COLO668 (cell line): Measurements from ENCODE around the gene GUCY1A2.
"Not testable (repeated sequence)": the region's sequence is repeated elsewhere in the genome, so short reads cannot be mapped to it uniquely, and the experiment has no call there.

Experiments used
- DNase-seq: peaks from one replicate; lab custom pipeline; 2025; ENCODE audit not compliant: unreplicated experiment; lab: John Stamatoyannopoulos, UW

The GUCY1A2 gene, protein sequence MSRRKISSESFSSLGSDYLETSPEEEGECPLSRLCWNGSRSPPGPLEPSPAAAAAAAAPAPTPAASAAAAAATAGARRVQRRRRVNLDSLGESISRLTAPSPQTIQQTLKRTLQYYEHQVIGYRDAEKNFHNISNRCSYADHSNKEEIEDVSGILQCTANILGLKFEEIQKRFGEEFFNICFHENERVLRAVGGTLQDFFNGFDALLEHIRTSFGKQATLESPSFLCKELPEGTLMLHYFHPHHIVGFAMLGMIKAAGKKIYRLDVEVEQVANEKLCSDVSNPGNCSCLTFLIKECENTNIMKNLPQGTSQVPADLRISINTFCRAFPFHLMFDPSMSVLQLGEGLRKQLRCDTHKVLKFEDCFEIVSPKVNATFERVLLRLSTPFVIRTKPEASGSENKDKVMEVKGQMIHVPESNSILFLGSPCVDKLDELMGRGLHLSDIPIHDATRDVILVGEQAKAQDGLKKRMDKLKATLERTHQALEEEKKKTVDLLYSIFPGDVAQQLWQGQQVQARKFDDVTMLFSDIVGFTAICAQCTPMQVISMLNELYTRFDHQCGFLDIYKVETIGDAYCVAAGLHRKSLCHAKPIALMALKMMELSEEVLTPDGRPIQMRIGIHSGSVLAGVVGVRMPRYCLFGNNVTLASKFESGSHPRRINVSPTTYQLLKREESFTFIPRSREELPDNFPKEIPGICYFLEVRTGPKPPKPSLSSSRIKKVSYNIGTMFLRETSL

DNA sequence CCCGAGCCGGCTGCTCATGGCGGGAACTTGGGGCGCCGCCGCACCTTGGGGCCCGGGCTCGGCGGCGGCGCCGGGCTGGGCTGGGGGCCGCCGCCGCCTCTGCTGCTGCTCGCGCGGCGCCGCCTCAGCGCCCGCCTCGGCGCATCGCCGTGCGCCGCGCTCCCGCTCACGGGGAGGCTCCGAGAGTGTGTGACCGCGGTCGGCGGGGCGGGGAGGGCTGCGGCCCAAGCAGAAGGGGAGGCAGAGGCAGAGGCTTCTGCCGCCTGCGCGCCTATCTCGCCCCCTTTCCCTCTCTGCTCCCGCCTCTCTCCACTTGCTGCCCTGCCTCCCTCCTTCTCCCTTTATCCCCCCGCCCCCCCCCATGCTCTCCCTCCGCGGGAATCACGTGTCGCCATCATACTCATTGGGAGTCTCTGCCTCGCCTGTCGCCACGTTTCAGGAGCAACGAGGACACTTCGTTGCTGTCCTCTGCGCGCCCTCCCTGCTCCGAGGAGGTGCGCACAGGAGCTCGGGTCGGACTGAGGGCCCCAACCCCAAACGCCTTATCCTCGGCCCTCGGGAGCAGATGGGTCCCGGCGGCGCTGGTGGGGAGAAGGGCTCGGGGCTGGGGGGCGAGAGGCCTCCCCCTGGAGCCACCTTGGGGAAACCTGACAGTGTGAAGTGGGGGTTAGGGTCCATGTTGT lies at the start of gene GUCY1A2:
Gene GUCY1A2, minus strand, starts transcription at position 258 of the 683 bp plus-strand sequence. CDS start 421 bp downstream, outside the sequence.
- DNase-seq = peak; percentile 52

DNA sequence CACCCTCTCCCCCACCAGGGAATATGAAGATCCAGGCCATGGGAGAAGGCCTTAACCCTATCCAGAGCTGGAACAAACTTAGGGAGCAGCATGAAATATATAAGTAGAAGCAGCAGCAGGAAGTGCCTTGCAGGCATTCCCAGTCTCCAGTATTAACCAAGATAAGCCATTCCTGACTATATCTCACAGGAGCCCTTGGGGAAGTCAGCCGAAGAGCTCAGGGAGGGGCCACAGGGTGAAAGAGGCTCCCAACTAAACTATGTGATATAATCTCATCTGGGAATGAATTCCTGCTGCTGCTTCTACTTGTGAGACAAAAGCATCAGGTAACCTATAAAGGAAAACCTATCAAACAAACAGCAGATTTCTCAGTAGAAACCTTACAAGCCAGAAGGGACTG lies 36.1 kb upstream of the GUCY1A2 start:
- no peak for DNase-seq

DNA sequence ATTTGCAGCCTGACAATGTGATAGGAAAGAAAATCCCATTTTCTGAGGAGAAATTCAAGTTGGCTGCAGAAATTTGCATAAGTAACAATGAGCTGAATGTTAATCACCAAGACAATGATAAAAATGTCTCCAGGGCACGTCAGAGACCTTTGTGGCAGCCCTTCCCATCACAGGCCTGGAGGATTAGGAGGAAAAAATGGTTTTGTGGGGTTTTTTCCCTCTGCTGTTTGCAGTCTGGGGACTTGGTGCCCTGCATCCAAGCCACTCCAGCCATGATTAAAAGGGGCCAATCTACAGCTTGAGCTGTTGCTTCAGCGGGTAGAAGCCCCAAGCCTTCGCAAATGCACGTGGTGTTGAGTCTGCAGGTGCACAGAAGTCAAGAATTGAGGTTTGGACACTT lies 33.1 kb upstream of the GUCY1A2 start:
- DNase-seq = not testable (repeated sequence)

DNA sequence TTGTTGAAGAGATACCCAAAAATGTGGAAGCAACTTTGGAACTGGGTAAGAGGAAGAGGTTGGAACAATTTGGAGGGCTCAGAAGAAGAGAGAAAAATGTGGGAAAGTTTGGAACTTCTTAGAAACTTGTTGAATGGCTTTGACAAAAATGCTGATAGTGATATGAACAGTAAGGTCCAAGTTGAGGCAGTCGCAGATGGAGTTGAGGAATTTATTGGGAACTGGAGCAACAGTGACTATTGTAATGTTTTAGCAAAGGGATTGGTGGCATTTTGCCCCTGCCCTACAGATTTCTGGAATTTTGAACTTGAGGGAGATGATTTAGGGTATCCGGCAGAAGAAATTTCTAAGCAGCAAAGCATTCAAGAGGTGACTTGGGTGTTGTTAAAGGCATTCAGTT lies 32.6 kb upstream of the GUCY1A2 start:
- not testable (repeated sequence) for DNase-seq

DNA sequence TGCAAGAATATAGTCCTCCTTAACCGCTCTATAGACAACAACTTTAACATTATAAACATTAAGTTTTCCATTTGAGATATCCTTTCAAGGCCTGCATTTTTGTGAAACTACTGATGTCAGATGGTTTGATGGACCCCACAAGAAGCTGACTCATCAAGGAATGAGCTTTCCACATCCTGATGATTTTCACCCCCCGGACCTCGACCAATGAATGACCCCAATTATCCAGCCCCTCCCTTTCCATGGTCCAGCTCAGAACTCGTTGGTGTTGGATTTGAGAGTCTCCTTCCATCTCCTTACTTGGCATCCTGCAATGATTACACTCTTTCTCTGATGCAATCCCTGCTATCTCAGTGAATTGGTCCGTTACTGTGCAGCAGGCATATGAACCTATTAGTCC lies 31.8 kb upstream of the GUCY1A2 start:
- no peak for DNase-seq

DNA sequence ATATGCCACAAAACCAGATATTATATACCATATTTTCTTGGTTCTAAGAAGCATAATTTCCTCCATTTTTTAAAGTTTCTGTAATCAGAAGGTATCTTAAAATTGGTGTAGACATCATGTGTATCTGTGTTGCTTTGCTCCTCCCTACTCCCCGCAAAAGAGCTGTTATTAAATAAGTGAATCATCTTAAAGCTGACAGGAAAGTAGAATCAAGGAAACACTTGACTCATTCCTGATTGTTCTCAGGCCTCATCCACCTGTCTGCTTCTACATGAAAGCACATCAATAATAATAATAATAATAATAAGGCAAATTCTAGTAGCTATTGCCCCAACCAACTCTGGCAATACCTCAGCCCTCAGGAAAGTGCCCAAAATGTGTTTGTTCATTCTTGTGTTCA lies 26.2 kb upstream of the GUCY1A2 start:
- DNase-seq = no peak

DNA sequence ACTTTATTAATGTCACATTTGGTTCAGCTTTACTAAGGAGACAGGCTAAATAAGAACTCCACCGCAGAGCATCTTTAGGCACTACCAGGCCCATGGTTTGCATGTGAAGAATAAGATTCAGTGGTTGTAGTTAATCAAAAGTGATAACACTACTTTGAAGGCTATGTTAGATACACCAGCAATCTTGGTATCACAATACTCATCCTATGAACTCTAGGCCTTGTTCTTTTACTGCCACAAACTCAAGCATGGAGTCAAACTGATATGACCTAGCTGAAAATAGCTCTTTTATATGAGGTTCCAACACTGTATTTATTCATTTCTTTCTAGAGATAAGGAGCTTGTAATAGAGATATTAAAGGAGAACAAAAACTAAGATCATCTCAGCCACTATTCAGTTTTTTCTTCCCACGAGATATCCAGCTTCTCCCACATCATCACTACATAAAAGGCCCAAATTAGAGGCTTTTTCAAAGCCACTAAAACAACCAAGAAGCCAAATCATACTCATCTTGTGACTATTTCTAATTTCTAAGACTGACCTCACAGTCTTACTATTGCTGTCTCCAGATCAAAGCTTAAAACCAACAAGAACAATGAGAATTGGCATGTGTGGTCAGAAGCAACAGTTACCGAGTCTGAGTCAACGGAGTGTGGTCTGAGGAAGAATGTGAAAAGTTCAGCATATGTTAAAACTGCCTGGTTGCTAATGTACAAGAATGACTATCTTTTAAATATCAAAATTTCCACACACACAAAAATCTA lies 25.1 kb upstream of the GUCY1A2 start:
- no peak for DNase-seq

DNA sequence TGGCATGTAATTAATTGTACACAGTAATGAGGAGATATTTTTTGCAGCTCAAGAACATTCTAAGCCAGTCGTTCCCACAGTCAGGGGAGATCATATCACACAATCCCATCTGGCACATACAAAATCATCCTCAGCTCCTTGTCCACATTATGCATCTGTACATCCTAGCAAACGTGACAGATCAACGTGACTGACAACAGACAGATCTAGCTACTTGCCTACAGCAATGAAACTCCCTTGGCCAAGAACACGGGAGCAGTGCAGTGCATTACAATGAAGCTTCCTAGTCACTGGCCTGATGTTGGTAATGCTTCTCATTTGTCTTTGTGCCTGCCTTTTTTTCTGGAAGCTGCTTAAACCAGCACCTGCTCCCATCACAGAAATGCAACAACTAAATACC lies 24.5 kb upstream of the GUCY1A2 start:
- DNase-seq = no peak

DNA sequence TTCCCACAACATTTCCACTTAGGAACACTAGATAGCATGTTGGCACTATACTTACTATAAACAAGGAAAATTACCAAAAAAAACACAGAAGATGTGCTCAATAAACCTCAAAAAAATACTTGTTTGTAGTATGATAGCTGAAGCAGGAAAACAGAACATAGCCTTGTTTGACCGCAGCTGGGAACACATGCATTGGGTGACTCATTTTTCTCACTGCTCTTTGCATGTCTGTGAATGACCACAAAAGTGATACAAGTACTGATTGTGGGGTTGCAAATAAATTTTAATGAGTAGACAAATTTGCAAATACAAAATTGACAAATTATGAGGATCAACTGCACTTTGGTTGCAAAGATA lies 22.8 kb upstream of the GUCY1A2 start:
- DNase-seq = no peak

DNA sequence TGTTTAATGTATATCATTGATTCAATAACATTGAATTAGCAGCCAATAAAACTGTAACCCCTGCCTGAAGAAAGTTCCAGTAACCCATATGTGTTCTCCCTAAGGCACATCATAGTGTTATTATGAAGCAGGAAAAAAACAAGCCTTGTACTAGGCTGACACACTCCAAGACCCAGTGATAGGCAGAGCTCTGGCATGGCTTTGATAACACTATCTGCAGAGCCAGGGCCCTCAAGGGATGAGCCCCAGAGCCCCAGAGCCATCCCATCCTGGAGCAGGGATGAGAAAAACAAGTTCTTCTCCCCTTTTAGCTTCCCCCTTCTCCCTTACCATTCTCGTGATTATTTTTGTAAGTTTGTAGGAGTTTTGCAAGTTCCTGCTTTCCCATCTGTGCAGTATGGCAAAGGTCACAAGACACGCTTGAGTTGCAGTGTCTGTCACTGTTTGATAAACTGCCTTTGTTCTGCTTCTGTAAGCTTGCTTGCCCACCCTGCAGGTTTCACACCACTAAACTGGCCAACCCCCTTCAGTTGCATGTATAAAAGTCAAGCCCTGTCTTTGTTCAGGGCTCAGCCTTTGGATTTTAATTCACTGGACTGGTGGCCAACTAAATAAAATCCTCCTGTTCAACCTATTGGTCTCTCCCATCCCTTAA lies 22.3 kb upstream of the GUCY1A2 start:
- no peak for DNase-seq

DNA sequence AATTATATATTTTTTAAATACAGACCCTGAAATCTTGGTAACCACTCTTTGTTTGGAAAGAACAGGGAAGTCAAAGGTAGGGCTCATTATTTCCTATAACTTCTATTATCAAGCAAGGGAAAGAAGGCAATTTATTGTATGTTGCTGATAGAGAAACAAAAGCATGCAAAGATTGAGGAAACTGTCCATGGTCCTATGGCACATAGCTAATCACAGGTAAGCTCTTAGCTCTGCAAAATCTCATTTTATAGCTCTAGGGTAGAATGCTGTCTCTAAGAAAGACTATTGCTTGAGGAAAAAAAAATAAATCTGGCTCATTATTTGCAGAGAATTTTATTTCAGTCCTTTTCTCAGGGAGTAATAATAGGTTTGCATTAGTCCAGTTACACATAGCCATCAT lies 7.4 kb upstream of the GUCY1A2 start:
- DNase-seq = no peak

DNA sequence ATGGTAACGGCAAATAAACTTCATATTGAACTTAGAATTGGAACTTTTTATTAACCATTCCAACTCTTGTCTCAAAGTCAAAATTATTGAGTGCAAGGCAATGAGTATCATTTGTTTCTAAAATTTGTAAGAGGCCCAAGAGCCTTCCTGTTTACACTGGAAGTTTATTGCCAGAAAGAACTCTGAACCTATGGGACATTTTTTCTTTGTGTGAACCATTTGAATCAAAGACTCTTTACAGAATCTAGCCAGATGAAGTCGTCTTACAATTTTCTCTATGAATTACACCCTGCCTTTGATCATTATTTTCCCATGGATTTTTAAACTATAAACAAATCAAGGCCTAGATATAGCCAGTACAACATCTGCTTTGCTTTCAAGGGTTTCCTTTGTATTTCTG lies 2.3 kb upstream of the GUCY1A2 start:
- no peak for DNase-seq

DNA sequence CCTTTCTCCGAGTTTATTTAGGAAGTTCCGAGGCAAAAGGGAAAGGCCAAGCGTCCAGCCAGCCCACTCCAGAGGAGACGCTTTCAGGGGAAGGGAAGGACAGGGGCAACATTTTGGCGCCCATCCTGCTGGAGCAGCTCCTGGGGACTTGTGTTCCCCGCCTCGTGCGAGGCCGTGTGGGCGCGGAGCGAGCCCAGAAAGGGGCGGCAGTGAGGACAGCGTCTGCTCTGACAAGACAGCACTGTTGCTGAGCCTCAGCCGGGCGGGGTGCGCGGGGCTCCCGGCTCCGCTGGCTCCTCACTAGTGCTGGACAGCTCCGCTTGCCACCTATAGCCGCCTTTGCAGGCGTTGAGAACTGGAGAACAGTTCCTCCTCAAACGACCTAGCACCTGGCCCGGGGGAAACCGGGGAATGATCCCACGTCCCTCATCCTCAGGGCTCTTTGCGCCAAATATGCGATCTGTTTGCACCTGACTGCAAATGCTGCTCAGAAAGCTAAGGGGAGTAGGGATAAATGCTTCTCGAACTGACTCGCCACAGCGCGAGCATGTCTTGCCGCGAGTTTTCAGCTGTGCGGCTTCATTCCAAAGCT lies 722 bp upstream of the GUCY1A2 start:
- DNase-seq = peak; percentile 20

DNA sequence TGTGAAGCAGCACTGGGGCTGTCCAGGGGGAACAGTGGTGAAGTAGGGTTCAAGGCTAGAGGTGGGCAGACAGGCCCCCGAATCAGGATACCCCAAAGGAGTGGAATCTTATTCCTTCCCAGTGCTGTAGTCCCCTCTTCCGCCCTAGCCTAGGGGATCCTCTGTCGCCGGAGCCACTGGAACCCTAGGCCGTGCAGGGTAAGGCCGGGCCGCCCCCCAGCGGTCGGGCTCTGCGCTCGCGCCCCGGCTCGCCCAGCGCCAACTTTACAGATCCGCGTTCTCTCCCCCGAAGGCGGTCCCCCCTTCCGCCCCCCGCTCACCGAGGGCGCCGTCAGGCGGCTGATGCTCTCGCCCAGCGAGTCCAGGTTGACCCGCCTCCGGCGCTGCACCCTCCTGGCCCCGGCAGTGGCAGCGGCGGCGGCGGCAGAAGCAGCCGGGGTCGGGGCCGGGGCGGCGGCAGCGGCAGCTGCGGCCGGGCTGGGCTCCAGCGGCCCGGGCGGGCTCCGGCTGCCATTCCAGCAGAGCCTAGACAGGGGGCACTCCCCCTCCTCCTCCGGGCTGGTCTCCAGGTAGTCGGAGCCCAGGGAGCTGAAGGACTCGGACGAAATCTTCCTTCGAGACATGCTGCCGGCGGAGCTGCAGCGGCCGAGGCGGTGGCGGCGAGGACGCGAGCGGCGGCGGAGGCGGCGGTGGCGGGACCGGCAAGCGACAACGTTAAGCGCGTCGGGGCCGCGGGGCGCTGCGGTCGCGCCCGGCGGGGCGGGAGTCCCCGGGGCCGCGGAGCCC lies 650 bp downstream of the GUCY1A2 start:
- peak; percentile 68 for DNase-seq

DNA sequence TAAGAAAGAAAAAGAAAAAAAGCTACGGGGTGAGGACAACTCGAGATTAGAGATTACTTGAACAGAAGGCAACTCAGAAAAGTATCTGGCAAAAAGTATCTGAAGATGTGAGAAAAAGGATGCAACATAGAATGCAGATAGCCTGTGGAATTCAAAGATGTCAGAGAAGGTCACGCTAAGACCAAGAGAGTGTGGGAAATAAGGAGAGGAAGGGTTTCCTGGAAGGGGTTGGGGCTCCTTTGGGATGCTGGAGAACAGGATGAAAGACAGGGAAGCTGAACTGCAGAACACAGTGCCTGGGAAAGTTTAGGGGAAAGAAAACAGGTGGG lies 1.2 kb downstream of the GUCY1A2 start:
- DNase-seq = no peak

DNA sequence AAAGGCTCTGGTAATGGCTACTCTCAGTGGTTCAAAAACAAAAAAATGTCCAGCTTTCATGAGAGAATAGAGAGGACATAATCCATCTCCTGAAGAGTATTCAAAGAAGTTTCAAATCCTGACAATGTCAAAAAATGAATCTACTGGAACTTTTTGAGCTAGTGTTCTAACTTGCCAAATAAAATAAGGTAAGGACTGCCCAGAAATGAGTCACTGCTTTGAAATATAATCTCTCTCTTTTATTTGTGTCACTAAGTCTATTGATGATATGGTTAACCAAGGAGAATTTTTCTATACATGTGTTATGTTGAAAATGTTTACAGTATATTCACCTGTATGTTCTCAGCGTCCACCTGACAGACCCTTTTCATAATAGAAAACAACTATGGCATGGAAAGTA lies 3.4 kb downstream of the GUCY1A2 start:
- no peak for DNase-seq

DNA sequence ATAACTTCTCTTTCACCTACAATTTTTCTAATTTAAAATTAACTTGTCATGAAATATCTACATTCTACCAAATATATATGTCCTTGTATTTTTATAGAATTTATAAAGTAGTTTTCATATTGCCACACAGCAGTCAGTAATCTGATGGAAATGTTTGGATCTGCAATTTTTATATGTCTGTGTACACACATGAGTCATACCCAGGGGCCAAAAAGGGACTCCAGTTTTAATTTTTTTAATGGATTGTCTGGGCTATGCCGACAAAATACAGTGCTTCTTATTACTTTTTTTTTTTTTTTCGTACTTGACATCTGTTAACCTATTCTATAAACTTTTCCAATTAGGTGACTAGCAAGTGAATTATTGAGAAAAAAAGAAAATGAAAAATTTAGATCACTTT lies 6.3 kb downstream of the GUCY1A2 start:
- no peak for DNase-seq

DNA sequence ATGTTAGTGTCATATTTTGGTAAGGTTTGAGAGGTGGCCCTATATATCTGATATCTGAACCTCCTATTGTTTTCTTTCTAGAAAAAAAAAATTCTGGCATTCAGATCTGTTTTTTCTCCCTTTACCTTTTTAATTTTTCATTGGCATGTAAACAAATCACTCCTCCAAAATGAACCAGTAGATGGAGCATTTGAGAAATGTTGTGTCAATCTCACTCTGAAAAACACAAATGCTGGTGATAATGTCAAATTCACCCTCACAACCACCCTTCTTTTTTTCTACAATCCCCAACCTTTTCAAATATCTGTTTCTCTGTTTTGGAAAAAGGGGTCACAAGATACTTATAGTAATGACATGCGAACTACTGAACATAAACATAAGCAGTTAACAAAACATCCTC lies 9.1 kb downstream of the GUCY1A2 start:
- DNase-seq = no peak

DNA sequence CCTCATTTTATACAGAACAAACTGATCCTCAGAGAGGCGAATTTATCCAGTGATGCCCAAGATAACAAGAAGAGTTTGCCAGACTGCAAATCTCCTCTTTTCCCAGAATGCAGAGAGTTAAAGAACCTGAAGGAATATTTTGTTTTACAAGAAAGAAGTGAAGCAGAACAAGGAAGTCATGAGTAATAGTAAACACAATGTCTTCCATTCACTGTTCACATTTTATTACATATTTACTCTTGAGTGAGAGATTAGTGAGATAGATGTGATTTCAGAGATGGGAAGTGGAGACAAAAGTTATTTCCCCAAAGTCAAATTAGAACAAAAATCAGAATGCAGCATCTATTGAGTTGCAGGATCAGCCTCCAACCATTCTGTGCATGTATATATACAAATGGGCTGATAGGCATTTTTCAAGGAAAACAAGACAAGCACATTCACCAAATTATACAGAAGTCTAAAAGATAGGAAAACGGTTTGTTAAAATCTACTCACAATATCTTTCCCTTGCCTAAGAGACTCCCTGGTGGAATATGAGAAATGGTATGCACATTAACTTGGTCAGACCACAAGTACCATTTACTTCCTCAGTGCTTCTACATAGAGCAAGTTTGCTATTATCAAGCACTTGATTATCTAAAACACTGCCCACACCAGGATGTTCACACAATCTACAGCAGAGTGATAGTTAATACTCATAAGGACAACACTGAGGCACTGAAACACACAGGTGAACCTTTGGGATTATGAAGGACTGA lies 12.0 kb downstream of the GUCY1A2 start:
- DNase-seq = no peak
